Lower leg skin (tissue), 3 donors: Measurements from ENCODE around the gene PRR5.
"Not testable (repeated sequence)": the region's sequence is repeated elsewhere in the genome, so short reads cannot be mapped to it uniquely, and the experiment has no call there.

ENCODE experiments used
- CTCF ChIP-seq, 3 donors: fragments of 450-650 bp; IDR thresholded peaks; one replicate each; pipeline ENCODE4 v1.5.1; 2016; ENCODE audit warnings: antibody characterized with exemption in 3 of 3, mild to moderate bottlenecking in 3 of 3, moderate library complexity in 2 of 3
- POLR2A ChIP-seq, 2 donors: fragments of 450-650 bp; IDR thresholded peaks; one replicate each; pipeline ENCODE4 v1.6.1; 2016 to 2017; ENCODE audit warnings: antibody characterized with exemption in 2 of 2, mild to moderate bottlenecking in 1 of 2, moderate library complexity in 1 of 2

GRCh38 chr22:44739666-44740065 lies 37.7 kb downstream of the PRR5 start:
- not testable (repeated sequence) for TF ChIP-seq CTCF, POLR2A (IDR thresholded peaks at IDR 0.05)
